Nephron progenitor cell (in vitro differentiated cells): ENCODE results near the gene BYSL.

Source experiments
- DNase-seq: peaks from one replicate; pipeline ENCODE4 v3.0.0; 2021
- H3K27ac Mint-ChIP-seq: 2 replicates; pipeline ENCODE4 v1.8.0; 2021; ENCODE audit warnings: mild to moderate bottlenecking, moderate library complexity, mixed read lengths
- H3K27me3 Mint-ChIP-seq: 2 replicates; pipeline ENCODE4 v1.8.0; 2021; ENCODE audit warnings: mild to moderate bottlenecking, low read depth, mixed read lengths; ENCODE audit not compliant: poor library complexity
- H3K36me3 Mint-ChIP-seq: 2 replicates; pipeline ENCODE4 v1.8.0; 2021; ENCODE audit warnings: low read depth, mixed read lengths
- H3K4me1 Mint-ChIP-seq: 2 replicates; pipeline ENCODE4 v1.8.0; 2021; ENCODE audit warnings: mixed read lengths
- H3K4me3 Mint-ChIP-seq: 2 replicates; pipeline ENCODE4 v1.8.0; 2021; ENCODE audit warnings: mild to moderate bottlenecking, moderate library complexity, mixed read lengths
- H3K9me3 Mint-ChIP-seq: 2 replicates; pipeline ENCODE4 v1.8.0; 2021; ENCODE audit warnings: mild to moderate bottlenecking, moderate library complexity, mixed read lengths
- CTCF ChIP-seq: fragments of 200-600 bp; sonication (generic); IDR thresholded peaks from 2 replicates; pipeline ENCODE4 v1.5.0; 2021; ENCODE audit warnings: antibody characterized with exemption

Gene BYSL

DNA sequence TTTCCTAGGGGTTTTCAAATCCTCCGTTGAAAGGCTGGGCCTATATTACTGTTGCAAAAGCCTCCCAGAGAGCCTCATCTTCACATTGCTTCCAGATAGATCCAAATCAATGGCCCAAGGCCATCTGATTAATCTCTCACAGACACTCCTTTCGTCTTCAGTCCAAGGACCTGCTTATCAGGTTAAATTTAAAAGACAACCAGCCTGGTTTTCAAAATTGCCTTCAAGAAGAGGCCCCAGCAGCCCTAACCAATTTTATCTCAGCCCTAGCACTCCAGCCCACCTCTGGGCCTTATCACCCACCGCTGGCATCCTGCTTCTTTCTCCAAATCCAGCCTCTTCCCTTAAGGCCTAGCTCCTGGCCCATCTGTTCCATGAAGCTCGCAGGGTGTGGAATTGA is 35.8 kb downstream of the BYSL start:
- H3K4me1 Mint-ChIP-seq: peaks cover 6% of the 10 kb centered on the region
- H3K36me3 Mint-ChIP-seq: no peaks in the 10 kb centered on the region
- no peaks in the 10 kb centered on the region for H3K27me3 Mint-ChIP-seq
- H3K9me3 Mint-ChIP-seq: no peaks in the 10 kb centered on the region
- DNase-seq: no peak
- no peak for TF ChIP-seq CTCF
- no peak overlapping the region for H3K4me3 Mint-ChIP-seq
- peak overlapping the region; percentile 39 for H3K27ac Mint-ChIP-seq

GRCh38 chr6:41958022-41958856 is 36.9 kb downstream of the BYSL start:
- Mint-ChIP-seq H3K27ac (no peak overlapping the region), H3K27me3 (no peaks in the 10 kb centered on the region), H3K4me3 (no peak overlapping the region), H3K36me3 (no peaks in the 10 kb centered on the region), H3K4me1 (peaks cover 6% of the 10 kb centered on the region), H3K9me3 (no peaks in the 10 kb centered on the region)
- DNase-seq: no peak
- TF ChIP-seq CTCF: no peak

DNA sequence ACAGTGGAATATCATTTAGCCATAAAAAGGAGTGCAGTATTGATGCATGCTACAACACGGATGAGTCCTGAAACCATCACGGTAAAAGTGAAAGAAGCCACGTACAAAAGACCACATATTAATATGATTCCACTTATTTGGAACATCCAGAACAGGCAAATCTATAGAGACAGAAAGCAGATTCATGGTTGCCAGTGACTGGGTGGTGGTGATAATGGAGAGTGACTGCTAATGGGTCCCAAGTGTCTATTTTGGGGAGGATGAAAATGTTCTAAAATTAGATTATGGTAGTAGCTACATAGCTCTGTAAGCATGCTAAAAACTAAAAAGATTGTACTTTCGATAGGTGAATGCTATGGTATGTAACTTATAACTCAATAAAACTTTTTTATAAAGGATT is 38.7 kb downstream of the BYSL start:
- Mint-ChIP-seq H3K4me1 (peaks cover 6% of the 10 kb centered on the region), H3K36me3 (no peaks in the 10 kb centered on the region), H3K27me3 (no peaks in the 10 kb centered on the region), H3K4me3 (no peak overlapping the region), H3K9me3 (no peaks in the 10 kb centered on the region), H3K27ac (no peak overlapping the region)
- no peak for TF ChIP-seq CTCF
- no peak for DNase-seq

DNA sequence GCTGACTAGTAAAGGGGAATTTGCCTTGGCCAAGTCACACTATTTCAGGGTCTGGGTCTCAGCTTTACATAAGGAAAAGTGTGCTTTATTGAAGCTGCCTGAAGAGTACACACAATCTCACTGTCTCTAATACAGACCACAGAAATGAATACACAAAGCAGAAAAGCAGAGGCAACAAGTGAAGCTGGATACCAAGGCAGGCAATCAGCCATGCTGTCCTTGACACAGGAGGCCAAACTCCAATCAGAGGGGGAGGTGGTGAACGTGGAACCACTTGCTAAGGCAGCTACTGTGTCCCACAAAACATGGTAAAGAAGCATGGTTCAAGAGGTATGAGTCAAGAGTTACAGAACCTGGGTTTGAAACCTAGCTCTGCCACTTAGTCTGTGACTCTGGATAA is 42.1 kb downstream of the BYSL start:
- Mint-ChIP-seq H3K4me3 (no peak overlapping the region), H3K27ac (no peak overlapping the region), H3K4me1 (peaks cover 27% of the 10 kb centered on the region), H3K36me3 (no peaks in the 10 kb centered on the region), H3K9me3 (no peaks in the 10 kb centered on the region), H3K27me3 (peaks cover 4% of the 10 kb centered on the region)
- no peak for DNase-seq
- TF ChIP-seq CTCF: no peak

DNA sequence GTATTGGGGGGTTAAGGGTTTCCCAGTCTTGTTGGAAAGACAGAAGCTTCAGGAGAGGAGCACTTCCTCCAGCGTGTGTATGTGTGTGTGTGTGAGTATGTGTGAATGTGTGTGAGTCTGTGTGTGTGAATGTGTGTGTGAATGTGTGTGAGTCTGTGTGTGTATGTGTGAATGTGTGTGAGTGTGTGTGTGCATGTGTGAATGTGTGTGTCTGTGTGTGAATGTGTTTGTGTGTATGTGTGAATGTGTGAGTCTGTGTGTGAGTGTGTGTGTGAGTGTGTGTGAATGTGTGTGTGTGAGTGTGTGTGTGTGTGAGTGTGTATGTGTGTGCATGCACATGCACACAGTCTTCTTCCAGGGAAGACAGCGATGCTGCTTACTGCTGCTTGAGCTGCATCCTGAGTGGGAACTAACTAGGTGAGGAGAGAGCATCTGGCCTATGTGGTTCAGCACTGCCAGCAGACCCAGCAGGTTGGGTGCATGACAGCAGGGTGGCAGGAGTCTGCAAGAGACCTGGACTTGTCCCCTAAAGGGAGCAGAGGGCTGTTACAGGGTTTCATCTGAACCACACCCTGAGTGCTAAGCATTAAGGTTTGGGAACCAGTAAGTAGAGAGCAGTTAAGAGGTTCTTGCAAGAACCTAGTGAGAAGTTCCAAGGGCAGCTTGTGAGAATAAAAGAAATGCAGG is 43.0 kb downstream of the BYSL start:
- Mint-ChIP-seq H3K36me3 (no peaks in the 10 kb centered on the region), H3K27ac (peak overlapping the region; percentile 0), H3K4me1 (peaks cover 27% of the 10 kb centered on the region), H3K27me3 (peaks cover 4% of the 10 kb centered on the region), H3K9me3 (no peaks in the 10 kb centered on the region), H3K4me3 (no peak overlapping the region)
- DNase-seq: no peak
- no peak for TF ChIP-seq CTCF
